ENCODE measurements around the gene CFAP210. TPM values are rescaled to one million over a fixed set of nuclear protein-coding genes. Genes with fewer than 3 reads are reported as not detected.

CFAP210 gene
- total RNA-seq, 4 donors from 2014 or later: not detected

DNA sequence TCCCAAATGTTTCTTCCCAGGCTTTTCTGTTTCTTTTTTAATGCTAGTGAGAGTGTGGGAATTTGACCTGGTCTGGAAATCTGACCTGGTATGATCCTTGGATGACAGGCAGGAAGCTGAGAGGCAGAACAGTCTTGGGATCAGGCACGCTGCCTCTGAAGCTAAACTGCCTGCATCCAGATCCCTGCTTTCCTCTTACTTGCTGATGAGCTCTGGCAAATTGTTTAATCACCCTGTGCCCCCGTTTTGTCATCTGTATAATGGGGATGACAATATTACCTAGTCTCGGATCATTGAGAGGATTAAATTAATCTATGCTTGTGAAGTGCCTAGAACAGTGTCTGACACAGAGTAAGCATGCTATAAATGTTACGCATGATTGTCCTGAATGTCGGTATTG lies 42.7 kb upstream of the CFAP210 start:
- no peaks in the 10 kb centered on the region for H3K36me3 ChIP-seq
- TF ChIP-seq, protein P1, sequence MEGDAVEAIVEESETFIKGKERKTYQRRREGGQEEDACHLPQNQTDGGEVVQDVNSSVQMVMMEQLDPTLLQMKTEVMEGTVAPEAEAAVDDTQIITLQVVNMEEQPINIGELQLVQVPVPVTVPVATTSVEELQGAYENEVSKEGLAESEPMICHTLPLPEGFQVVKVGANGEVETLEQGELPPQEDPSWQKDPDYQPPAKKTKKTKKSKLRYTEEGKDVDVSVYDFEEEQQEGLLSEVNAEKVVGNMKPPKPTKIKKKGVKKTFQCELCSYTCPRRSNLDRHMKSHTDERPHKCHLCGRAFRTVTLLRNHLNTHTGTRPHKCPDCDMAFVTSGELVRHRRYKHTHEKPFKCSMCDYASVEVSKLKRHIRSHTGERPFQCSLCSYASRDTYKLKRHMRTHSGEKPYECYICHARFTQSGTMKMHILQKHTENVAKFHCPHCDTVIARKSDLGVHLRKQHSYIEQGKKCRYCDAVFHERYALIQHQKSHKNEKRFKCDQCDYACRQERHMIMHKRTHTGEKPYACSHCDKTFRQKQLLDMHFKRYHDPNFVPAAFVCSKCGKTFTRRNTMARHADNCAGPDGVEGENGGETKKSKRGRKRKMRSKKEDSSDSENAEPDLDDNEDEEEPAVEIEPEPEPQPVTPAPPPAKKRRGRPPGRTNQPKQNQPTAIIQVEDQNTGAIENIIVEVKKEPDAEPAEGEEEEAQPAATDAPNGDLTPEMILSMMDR (IDR thresholded peaks at IDR 0.05): no peak
- TF ChIP-seq POLR2A (IDR thresholded peaks at IDR 0.05): no peak
- intact Hi-C loops (cut with DNase I): no loop called here
- DNase-seq: no peak
- H3K4me3 ChIP-seq: peak overlapping the region in 3 of 4 donors; percentile 24 to 46 (median 45)
- H3K27ac ChIP-seq: peak overlapping the region in 1 of 4 donors; percentile 14
- H3K27me3 ChIP-seq: peaks cover 0 to 5% (median 0%) of the 10 kb centered on the region in 4 donors
- peaks cover 0 to 20% (median 7%) of the 10 kb centered on the region in 3 donors for H3K4me1 ChIP-seq
- 78 to 79% methylated on average over 5 of the region's 5 CpGs for WGBS, 2 donors
- no peaks in the 10 kb centered on the region for H3K9me3 ChIP-seq

GRCh38 chr2:169735623-169736022 lies 41.4 kb upstream of the CFAP210 start:
- Histone ChIP-seq H3K9me3 (no peaks in the 10 kb centered on the region), H3K4me1 (peaks cover 0 to 20% (median 7%) of the 10 kb centered on the region in 3 donors), H3K36me3 (no peaks in the 10 kb centered on the region), H3K27ac (peak overlapping the region in 1 of 4 donors; percentile 30), H3K27me3 (peaks cover 0 to 5% (median 0%) of the 10 kb centered on the region in 4 donors), H3K4me3 (peak overlapping the region in 2 of 4 donors; percentile 13 to 45)
- TF ChIP-seq POLR2A (IDR thresholded peaks at IDR 0.05): no peak
- TF ChIP-seq, protein P1 (IDR thresholded peaks at IDR 0.05): no peak
- 88 to 96% methylated on average over 4 of the region's 4 CpGs for WGBS, 2 donors
- intact Hi-C loops (cut with DNase I): no loop called here
- no peak for DNase-seq

- H3K27me3 ChIP-seq: peaks cover 0 to 5% (median 0%) of the 10 kb centered on the region in 4 donors
- H3K36me3 ChIP-seq: no peaks in the 10 kb centered on the region
- peak overlapping the region; percentile 48 to 84 (median 62) for H3K27ac ChIP-seq
- no peak for TF ChIP-seq POLR2A (IDR thresholded peaks at IDR 0.05)
- TF ChIP-seq, protein P1 (IDR thresholded peaks at IDR 0.05): no peak
- peak overlapping the region; percentile 45 to 88 (median 74) for H3K4me3 ChIP-seq
- H3K9me3 ChIP-seq: no peaks in the 10 kb centered on the region
- peaks cover 0 to 20% (median 7%) of the 10 kb centered on the region in 3 donors for H3K4me1 ChIP-seq
- 3 to 4% methylated on average over 13 to 26 of the region's 69 CpGs for WGBS, 2 donors
- no peak for DNase-seq
- intact Hi-C loops (cut with DNase I): no loop called here
Observed at GRCh38 chr2:169734169-169734847, 40.1 kb upstream of the CFAP210 start.

GRCh38 chr2:169732583-169733358 lies 38.6 kb upstream of the CFAP210 start:
- H3K27me3 ChIP-seq: peaks cover 0 to 5% (median 0%) of the 10 kb centered on the region in 4 donors
- intact Hi-C loops (cut with DNase I): no loop called here
- WGBS, 2 donors: 56 to 57% methylated on average over 13 of the region's 13 CpGs
- TF ChIP-seq, protein P1 (IDR thresholded peaks at IDR 0.05): no peak
- TF ChIP-seq POLR2A (IDR thresholded peaks at IDR 0.05): no peak
- peak overlapping the region; percentile 51 to 84 (median 66) for H3K27ac ChIP-seq
- H3K36me3 ChIP-seq: no peaks in the 10 kb centered on the region
- H3K9me3 ChIP-seq: no peaks in the 10 kb centered on the region
- no peak for DNase-seq
- H3K4me3 ChIP-seq: peak overlapping the region; percentile 45 to 88 (median 74)
- H3K4me1 ChIP-seq: peaks cover 0 to 20% (median 7%) of the 10 kb centered on the region in 3 donors

GRCh38 chr2:169732075-169732474 lies 37.9 kb upstream of the CFAP210 start:
- TF ChIP-seq, protein P1 (IDR thresholded peaks at IDR 0.05): no peak
- no peak for TF ChIP-seq POLR2A (IDR thresholded peaks at IDR 0.05)
- intact Hi-C loops (cut with DNase I): no loop called here
- no peaks in the 10 kb centered on the region for H3K36me3 ChIP-seq
- H3K4me3 ChIP-seq: no peak overlapping the region
- H3K27ac ChIP-seq: no peak overlapping the region
- WGBS, 2 donors: 47 to 72% methylated on average over 5 of the region's 5 CpGs
- H3K4me1 ChIP-seq: peaks cover 0 to 20% (median 7%) of the 10 kb centered on the region in 3 donors
- DNase-seq: no peak
- H3K27me3 ChIP-seq: peaks cover 0 to 5% (median 0%) of the 10 kb centered on the region in 4 donors
- H3K9me3 ChIP-seq: no peaks in the 10 kb centered on the region
